ENCODE data around the gene PACRG. TPM values are rescaled to one million over a fixed set of nuclear protein-coding genes. Genes with fewer than 3 reads are reported as not detected.

Gene PACRG
- total and polyA plus RNA-seq, 2 of the 4 experiments (the other 2 are of a cell fraction): not detected

- H2BK120ac ChIP-seq (ENCODE audit: low read depth, low read length): no peak overlapping the region
- no peak overlapping the region for H3K23ac ChIP-seq (ENCODE audit: low read depth, low read length)
- no peak overlapping the region for H4K8ac ChIP-seq (ENCODE audit: low read depth in 2 of 2, low read length in 2 of 2)
- H4K20me1 ChIP-seq (ENCODE audit: insufficient read depth, low read length): no peaks in the 10 kb centered on the region
- H3K79me1 ChIP-seq (ENCODE audit: low read depth in 1 of 2, low read length in 2 of 2): no peaks in the 10 kb centered on the region
- BruUV-seq (replicated peaks): no TSS peak
- H3K4me1 ChIP-seq (ENCODE audit: control insufficient read depth, insufficient read depth, low read length): no peaks in the 10 kb centered on the region
- no peak overlapping the region for H3K14ac ChIP-seq (replicated peaks; ENCODE audit: low read depth, low read length)
- WGBS, 2 experiments (ENCODE audit: extremely low coverage in 2 of 2, insufficient read length in 1 of 2): no CpG with 5 or more reads among the region's 1 CpG
- H3K36me3 ChIP-seq (ENCODE audit: control insufficient read depth, insufficient read depth, low read length): no peaks in the 10 kb centered on the region
- H3K9ac ChIP-seq (ENCODE audit: low read depth, low read length): no peak overlapping the region
- in situ Hi-C loops (cut with MboI; ENCODE audit: low sequenced_read_pairs): no loop called here
- H3K4me3 ChIP-seq (ENCODE audit: insufficient read depth, low read depth, low read length): no peak overlapping the region
- no peaks in the 10 kb centered on the region for H3K9me3 ChIP-seq (ENCODE audit: control insufficient read depth, insufficient read depth, low read length)
- H3K4ac ChIP-seq (ENCODE audit: low read depth, low read length): no peak overlapping the region
- H2AK9ac ChIP-seq (replicated peaks; ENCODE audit: low read depth, low read length, poor library complexity): no peak overlapping the region
- no peak for DNase-seq
- H3K18ac ChIP-seq (ENCODE audit: low read depth, low read length): no peak overlapping the region
- no peak for TF ChIP-seq CHD1 (IDR thresholded peaks at IDR 0.05; ENCODE audit: low read depth, low read length)
- no peak for TF ChIP-seq FOS (IDR thresholded peaks at IDR 0.05; ENCODE audit: low read depth, low read length)
- TF ChIP-seq RFX5 (IDR thresholded peaks at IDR 0.05; ENCODE audit: low read depth, low read length): no peak
- no peak for TF ChIP-seq CEBPB (IDR thresholded peaks at IDR 0.05; ENCODE audit: low read depth, low read length)
- no peak for TF ChIP-seq POLR2A (IDR thresholded peaks at IDR 0.05; ENCODE audit: low read depth, low read length)
- no peak for TF ChIP-seq RCOR1 (IDR thresholded peaks at IDR 0.05; ENCODE audit: insufficient replicate concordance, low read length)
- TF ChIP-seq MAFK (IDR thresholded peaks at IDR 0.05; ENCODE audit: low read depth, low read length): no peak
- TF ChIP-seq BHLHE40 (IDR thresholded peaks at IDR 0.05; ENCODE audit: low read depth, low read length): no peak
- TF ChIP-seq MAZ (IDR thresholded peaks at IDR 0.05; ENCODE audit: borderline replicate concordance, low read depth, low read length): no peak
- TF ChIP-seq NFE2L2 (IDR thresholded peaks at IDR 0.05; ENCODE audit: low read depth, low read length): no peak
- TF ChIP-seq ELK1 (IDR thresholded peaks at IDR 0.05; ENCODE audit: borderline replicate concordance, low read depth, low read length): no peak
- TF ChIP-seq SMC3 (IDR thresholded peaks at IDR 0.05; ENCODE audit: low read depth, low read length): no peak
- TF ChIP-seq CTCF (conservative IDR thresholded peaks at IDR 0.05; ENCODE audit: low read depth, low read length): no peak
- TF ChIP-seq USF2 (IDR thresholded peaks at IDR 0.05; ENCODE audit: low read depth, low read length): no peak
- no peak overlapping the region for H2BK20ac ChIP-seq (ENCODE audit: low read depth, low read length)
- no peak for ATAC-seq (ENCODE audit: low read depth)
- H2BK15ac ChIP-seq (ENCODE audit: low read depth, low read length): no peak overlapping the region
- H3K27me3 ChIP-seq (ENCODE audit: control insufficient read depth, insufficient read depth, low read length): no peaks in the 10 kb centered on the region
- ChIA-PET CTCF (no interaction called here), POLR2A (ENCODE audit: unreplicated experiment) (no interaction called here)
- no peak overlapping the region for H3K56ac ChIP-seq (ENCODE audit: extremely low read depth, insufficient read depth, low read length)
- H2AK5ac ChIP-seq (ENCODE audit: low read depth, low read length): no peak overlapping the region
- H4K5ac ChIP-seq (ENCODE audit: low read depth, low read length): no peak overlapping the region
- H2AFZ ChIP-seq (replicated peaks; ENCODE audit: low read length, poor library complexity): no peak overlapping the region
- no peaks in the 10 kb centered on the region for H3K9me1 ChIP-seq (ENCODE audit: insufficient read depth, low read length)
- H2BK5ac ChIP-seq (ENCODE audit: low read depth, low read length, poor library complexity, severe bottlenecking): no peak overlapping the region
- dilution Hi-C loops (cut with HindIII; ENCODE audit: low sequenced_read_pairs, unreplicated experiment): no loop called here
- H3K4me2 ChIP-seq (ENCODE audit: low read depth, low read length): no peak overlapping the region
- intact Hi-C loops (cut with micrococcal nuclease): no loop called here
- no peak overlapping the region for H3K27ac ChIP-seq (ENCODE audit: insufficient read depth, low read length)
- no peak overlapping the region for H4K91ac ChIP-seq (ENCODE audit: insufficient read depth, low read depth, low read length)
These were observed 136.0 kb downstream of the PACRG start for GRCh38 chr6:162863821-162864220.
